ENCODE results near the gene TMEM266.

DNA sequence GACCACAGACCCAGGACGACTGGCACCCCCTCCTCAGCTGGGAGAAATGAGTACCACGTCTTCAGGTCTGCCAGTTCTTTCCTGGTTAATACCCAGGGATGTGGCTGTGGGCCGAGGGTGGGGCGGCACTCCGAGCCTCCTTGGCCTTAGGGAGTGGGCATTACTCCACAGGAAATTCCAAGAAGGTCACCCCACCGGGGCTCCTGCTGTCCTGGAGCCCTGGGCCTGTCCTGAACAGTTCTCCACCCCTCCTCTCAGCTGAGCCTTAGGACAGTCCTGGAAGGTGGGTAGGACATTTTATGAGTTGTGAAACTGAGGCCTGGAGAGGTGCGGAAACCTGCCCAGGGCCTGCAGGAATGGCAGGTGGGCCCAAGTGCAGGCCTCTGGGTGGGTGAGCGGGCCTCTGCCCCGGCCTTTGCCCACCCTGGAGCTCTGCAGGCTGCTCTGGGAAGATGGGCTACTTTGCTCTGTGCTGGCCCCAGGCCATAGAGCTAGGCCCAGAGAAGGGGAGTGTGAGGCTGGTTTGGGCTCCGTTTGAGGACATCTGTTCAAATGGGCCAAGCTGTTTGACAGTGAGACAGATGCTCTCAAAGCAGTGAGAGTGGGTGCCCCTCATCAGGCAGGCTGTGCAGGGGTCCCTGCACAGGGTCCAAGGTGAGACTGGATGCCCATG is 103.1 kb downstream of the TMEM266 start:
- no peak for TF ChIP-seq CTCF (IDR thresholded peaks at IDR 0.05; ENCODE audit: poor library complexity)
- no peak for TF ChIP-seq EZH2 (IDR thresholded peaks at IDR 0.05; ENCODE audit: borderline replicate concordance)
- TF ChIP-seq EZH2phosphoT487 (IDR thresholded peaks at IDR 0.05; ENCODE audit: low read depth, severe bottlenecking, unreplicated experiment): no peak

Data from hepatocyte (in vitro differentiated cells).